A549 (cell line): Measurements from ENCODE around the gene SKA2. TPM values are rescaled to one million over a fixed set of nuclear protein-coding genes. Genes with fewer than 3 reads are reported as not detected.
"Not testable (repeated sequence)": the region's sequence is repeated elsewhere in the genome, so short reads cannot be mapped to it uniquely, and the experiment has no call there.

Experiments
- ATAC-seq, 2 experiments: fragments of 200-7000 bp in 1 of 2; fragments of >200 bp in 1 of 2; cut with Nextera tagmentation in 1 of 2; cut with Tn5 transposase in 1 of 2; 3 replicates each; pipeline versions ENCODE4 v1.8.0 to v1.9.1; 2018 to 2020; ENCODE audit warnings: mild to moderate bottlenecking in 1 of 2, moderate library complexity in 1 of 2
- CTCF ChIA-PET: fragments of 300-600 bp; sonication (Branson Sonifier 250); formaldehyde crosslinking; extraction: SDS; loops from one replicate; lab custom pipeline; 2021; ENCODE audit warnings: antibody characterized with exemption, inconsistent platforms; lab: Yijun Ruan, JAX
- POLR2A ChIA-PET: fragments of 350-600 bp; formaldehyde crosslinking; extraction: SDS; loops from one replicate; lab custom pipeline; 2021; ENCODE audit warnings: antibody characterized with exemption, inconsistent platforms; lab: Yijun Ruan, JAX
- DNase-seq, 2 experiments: peaks; one replicate each; pipeline versions ENCODE4 v3.0.0 to v3.0.0-alpha.2; 2011 to 2016; ENCODE audit warnings: low read depth in 1 of 2, low spot score in 1 of 2
- FAIRE-seq: peaks from 2 replicates; lab custom pipeline; 2011; peaks lifted over from hg19 to GRCh38; lab: Jason Lieb, UNC
- H3K27ac ChIP-seq, 2 experiments: fragments of >200 bp; sonication (Bioruptor Twin); formaldehyde crosslinking; 3 replicates each; pipeline ENCODE4 v1.5.1; 2016 to 2017
- H3K4me1 ChIP-seq: fragments of >200 bp; sonication (Bioruptor Twin); formaldehyde crosslinking; 3 replicates; pipeline ENCODE4 v1.6.1; 2016
- H3K4me2 ChIP-seq: fragments of >200 bp; sonication (Bioruptor Twin); formaldehyde crosslinking; 3 replicates; pipeline ENCODE4 v1.6.1; 2016
- H3K4me3 ChIP-seq: fragments of >200 bp; sonication (Bioruptor Twin); formaldehyde crosslinking; 3 replicates; pipeline ENCODE4 v1.5.1; 2016
- H3K9me3 ChIP-seq: fragments of >200 bp; sonication (Bioruptor Twin); formaldehyde crosslinking; 3 replicates; pipeline ENCODE4 v1.6.1; 2016
- BHLHE40 ChIP-seq: IDR thresholded peaks from 2 replicates; pipeline ENCODE4 v1.6.1; 2012; ENCODE audit warnings: low read depth, low read length, inconsistent platforms
- CEBPB ChIP-seq, 2 experiments: fragments of >200 bp in 1 of 2; sonication (Bioruptor Twin) in 1 of 2; formaldehyde crosslinking in 1 of 2; IDR thresholded peaks; 2 replicates each; pipeline ENCODE4 v1.6.1; 2012 to 2016
- CHD2 ChIP-seq: fragments of 150-350 bp; IDR thresholded peaks from 2 replicates; pipeline ENCODE4 v1.6.1; 2014; ENCODE audit warnings: low read length; ENCODE audit not compliant: partially characterized antibody
- EHMT2 ChIP-seq: fragments of 200-600 bp; sonication (generic); IDR thresholded peaks from 2 replicates; pipeline ENCODE4 v1.6.1; 2016; ENCODE audit warnings: antibody characterized with exemption, low read depth, mild to moderate bottlenecking, moderate library complexity
- EP300 ChIP-seq, 2 experiments: fragments of >200 bp; sonication (Bioruptor Twin); formaldehyde crosslinking; IDR thresholded peaks; 2 replicates in 1 of 2; 3 replicates in 1 of 2; pipeline ENCODE4 v1.6.1; 2016 to 2017
- ESRRA ChIP-seq: fragments of 150-350 bp; IDR thresholded peaks from 2 replicates; pipeline ENCODE4 v1.6.1; 2014; ENCODE audit warnings: mild to moderate bottlenecking, low read length, borderline replicate concordance
- FOSB ChIP-seq: fragments of 250-450 bp; sonication (Bioruptor Pico); IDR thresholded peaks from 2 replicates; pipeline ENCODE4 v1.5.0; 2020; ENCODE audit warnings: mild to moderate bottlenecking, moderate library complexity
- FOXS1 ChIP-seq: fragments of 250-450 bp; sonication (Bioruptor Pico); IDR thresholded peaks from 2 replicates; pipeline ENCODE4 v1.5.0; 2020; ENCODE audit warnings: mild to moderate bottlenecking, moderate library complexity
- GATA3 ChIP-seq: IDR thresholded peaks from 2 replicates; pipeline ENCODE4 v1.6.1; 2012; ENCODE audit warnings: borderline replicate concordance
- HDAC2 ChIP-seq: fragments of 200-600 bp; sonication (generic); IDR thresholded peaks from 2 replicates; pipeline ENCODE4 v1.6.1; 2016
- HOXB13 ChIP-seq: fragments of 250-450 bp; sonication (Bioruptor Pico); IDR thresholded peaks from 2 replicates; pipeline ENCODE4 v1.5.0; 2020; ENCODE audit warnings: low read depth, mild to moderate bottlenecking, moderate library complexity
- JUNB ChIP-seq: fragments of >200 bp; sonication (Bioruptor Twin); formaldehyde crosslinking; IDR thresholded peaks from 2 replicates; pipeline ENCODE4 v1.6.1; 2016
- KDM1A ChIP-seq: fragments of 200-600 bp; sonication (generic); IDR thresholded peaks from 2 replicates; pipeline ENCODE4 v1.6.1; 2016; ENCODE audit warnings: low read depth, mild to moderate bottlenecking
- KDM5A ChIP-seq: fragments of 200-600 bp; sonication (generic); IDR thresholded peaks from 2 replicates; pipeline ENCODE4 v1.6.1; 2016; ENCODE audit warnings: antibody characterized with exemption, mild to moderate bottlenecking
- MAX ChIP-seq: IDR thresholded peaks from 2 replicates; pipeline ENCODE4 v1.6.1; 2012
- MAZ ChIP-seq: fragments of 150-350 bp; IDR thresholded peaks from 2 replicates; pipeline ENCODE4 v1.6.1; 2014; ENCODE audit warnings: antibody characterized with exemption, low read depth, low read length, borderline replicate concordance
- MYC ChIP-seq: IDR thresholded peaks from 2 replicates; pipeline ENCODE4 v1.6.1; 2012; ENCODE audit warnings: mild to moderate bottlenecking, inconsistent platforms, low read length, improper control_type of control experiment, borderline replicate concordance
- NPAS2 ChIP-seq: fragments of 250-450 bp; sonication (Bioruptor Pico); IDR thresholded peaks from 2 replicates; pipeline ENCODE4 v1.8.0; 2022; ENCODE audit warnings: mild to moderate bottlenecking, moderate library complexity, borderline replicate concordance
- POLR2A ChIP-seq: IDR thresholded peaks from 2 replicates; pipeline ENCODE4 v1.6.1; 2012; ENCODE audit warnings: mild to moderate bottlenecking, low read length
- RNF2 ChIP-seq: fragments of 200-600 bp; sonication (generic); IDR thresholded peaks from 2 replicates; pipeline ENCODE4 v1.6.1; 2016; ENCODE audit warnings: low read depth, mild to moderate bottlenecking, antibody characterized with exemption, moderate library complexity, borderline replicate concordance
- SMC3 ChIP-seq: fragments of >200 bp; sonication (Bioruptor Twin); formaldehyde crosslinking; IDR thresholded peaks from 3 replicates; pipeline ENCODE4 v1.6.1; 2018; ENCODE audit warnings: inconsistent platforms
- SREBF2 ChIP-seq: fragments of 450-650 bp; IDR thresholded peaks from 2 replicates; pipeline ENCODE4 v1.6.1; 2014; ENCODE audit warnings: mild to moderate bottlenecking, moderate library complexity
- TFCP2L1 ChIP-seq: fragments of 250-450 bp; sonication (Bioruptor Pico); IDR thresholded peaks from 2 replicates; pipeline ENCODE4 v1.5.0; 2021; ENCODE audit warnings: mild to moderate bottlenecking
- TP53 ChIP-seq: fragments of 250-450 bp; sonication (Bioruptor Pico); IDR thresholded peaks from 2 replicates; pipeline ENCODE4 v1.5.0; 2021; ENCODE audit warnings: mild to moderate bottlenecking, moderate library complexity
- ZC3H11A ChIP-seq: fragments of 450-650 bp; IDR thresholded peaks from 2 replicates; pipeline ENCODE4 v1.6.1; 2014; ENCODE audit warnings: antibody characterized with exemption, mild to moderate bottlenecking
- ZFP36 ChIP-seq: fragments of 450-650 bp; IDR thresholded peaks from 2 replicates; pipeline ENCODE4 v1.6.1; 2014; ENCODE audit warnings: borderline replicate concordance; ENCODE audit not compliant: partially characterized antibody
- ZNF302 ChIP-seq: fragments of 250-450 bp; sonication (Bioruptor Pico); IDR thresholded peaks from 2 replicates; pipeline ENCODE4 v1.9.0; 2021; ENCODE audit warnings: inconsistent platforms, mild to moderate bottlenecking, moderate library complexity
- ZSCAN20 ChIP-seq: fragments of 250-450 bp; sonication (Bioruptor Pico); IDR thresholded peaks from 2 replicates; pipeline ENCODE4 v1.8.0; 2022; ENCODE audit warnings: mild to moderate bottlenecking, moderate library complexity
- WGBS: methylation state at CpG from one replicate; pipeline ENCODE4 v1.1.6; 2017; ENCODE audit errors: missing lambda C conversion rate; 5-methylcytosine and 5-hydroxymethylcytosine counted together
- polyA plus RNA-seq, 4 experiments: library from polyadenylated mRNA; depleted of rRNA in 3 of 4; stranded (reverse); fragments of >200 nt; fragmentation: RNase III in 1 of 4; extraction: RNeasy Plus Mini Kit Qiagen cat#74134 plus additional on column Dnase treatment in 1 of 4; gene quantifications; 2 replicates in 3 of 4; 3 replicates in 1 of 4; pipeline ENCODE4 v1.2.3, GENCODE V29; 2011 to 2017

SKA2 gene
- polyA plus RNA-seq, 2 of the 4 experiments (the other 2 are of a cell fraction): 59.6 to 147 TPM

DNA sequence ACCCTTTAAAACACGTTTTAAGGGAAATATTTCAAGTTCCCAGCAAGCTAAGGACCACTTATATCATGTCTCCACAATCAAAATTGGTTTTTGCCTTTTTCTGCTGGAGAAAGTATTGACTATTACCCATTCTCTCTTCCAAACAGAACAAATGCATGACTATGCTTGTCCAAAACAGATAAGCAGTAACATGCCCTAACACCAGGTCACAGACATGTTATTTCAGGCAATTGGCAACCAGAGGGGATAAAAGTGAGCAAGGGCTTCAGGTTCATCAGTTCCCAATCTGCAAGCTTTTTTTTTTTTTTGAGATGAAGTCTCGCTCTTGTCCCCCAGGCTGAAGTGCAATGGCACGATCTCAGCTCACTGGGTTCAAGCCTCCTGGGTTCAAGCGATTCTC lies 15.0 kb downstream of the SKA2 start:
- H3K27ac ChIP-seq: no peak overlapping the region
- WGBS: 94% methylated on average over 4 of the region's 4 CpGs
- ATAC-seq (no peak), DNase-seq (no peak)
- CTCF ChIA-PET: interaction anchor here (1.3 to 1.8 kb wide), 2 partner anchors 9 to 10 kb away, joined by 3 to 5 read pairs; no protein-coding TSS in a partner anchor
- TF ChIP-seq MAZ: no peak
- TF ChIP-seq FOXS1 (CRISPR knock-in tag): no peak
- TF ChIP-seq, all 56 proteins: peak for 0
- FAIRE-seq: no peak
- no peaks in the 10 kb centered on the region for H3K4me1 ChIP-seq
- no peak overlapping the region for H3K4me2 ChIP-seq
- POLR2A ChIA-PET: no interaction called here
- no peak overlapping the region for H3K4me3 ChIP-seq
- no peaks in the 10 kb centered on the region for H3K9me3 ChIP-seq

- H3K27ac ChIP-seq, DNase-seq, H3K4me3 ChIP-seq, H3K4me1 ChIP-seq, H3K4me2 ChIP-seq, FAIRE-seq, CTCF ChIA-PET, H3K9me3 ChIP-seq, POLR2A ChIA-PET: not testable (repeated sequence)
- TF ChIP-seq CEBPB (IDR thresholded peaks at IDR 0.05): peak; percentile 19 to 65; a peak in 3 of 4 replicates
- peak in 1 of 2 experiments; percentile 37; a peak in 2 of 6 replicates for ATAC-seq
- WGBS: 88% methylated on average over 10 of the region's 10 CpGs
Observed at GRCh38 chr17:59138339-59138738, 16.6 kb downstream of the SKA2 start.

DNA sequence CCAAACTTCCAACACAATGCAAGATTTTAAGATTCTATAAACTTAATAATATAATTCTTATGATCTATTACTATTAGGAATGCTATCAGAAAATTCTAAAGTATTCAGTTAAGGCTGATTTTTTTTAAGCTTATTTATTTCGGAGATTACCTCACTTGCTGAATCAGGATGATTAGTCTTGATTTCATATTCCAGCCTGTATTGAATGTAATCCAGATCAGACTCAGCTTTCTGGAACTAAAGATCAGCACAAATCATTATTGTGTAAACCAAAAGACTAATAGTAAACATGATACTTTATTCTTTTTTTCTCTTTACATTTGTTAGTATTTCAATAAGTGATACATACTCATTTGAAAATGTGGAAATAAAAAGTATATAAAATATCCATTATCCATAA lies 23.9 kb downstream of the SKA2 start:
- no peak overlapping the region for H3K27ac ChIP-seq
- peak; percentile 7 for FAIRE-seq
- POLR2A ChIA-PET: interaction anchor here (0.6 kb wide), 1 partner anchor 11 kb away, joined by 5 read pairs; no protein-coding TSS in a partner anchor
- CTCF ChIA-PET: interaction anchor here (1.4 kb wide), 1 partner anchor 8 kb away, joined by 3 read pairs; no protein-coding TSS in a partner anchor
- H3K4me2 ChIP-seq: no peak overlapping the region
- DNase-seq: no peak
- WGBS: 77% methylated on average over 1 of the region's 1 CpG
- no peaks in the 10 kb centered on the region for H3K4me1 ChIP-seq
- no peaks in the 10 kb centered on the region for H3K9me3 ChIP-seq
- H3K4me3 ChIP-seq: no peak overlapping the region
- no peak for ATAC-seq
- TF ChIP-seq RNF2 (no peak), TP53 (no peak), KDM1A (no peak), CHD2 (no peak), ZFP36 (no peak), POLR2A (no peak), SREBF2 (no peak), MAX (no peak), ZC3H11A (no peak), EHMT2 (no peak), ZNF302 (no peak), FOXS1 (CRISPR knock-in tag) (no peak), SMC3 (no peak), EP300 (IDR thresholded peaks at IDR 0.05) (no peak), ESRRA (no peak), CEBPB (IDR thresholded peaks at IDR 0.05) (no peak), JUNB (no peak), HOXB13 (no peak), GATA3 (no peak)

DNA sequence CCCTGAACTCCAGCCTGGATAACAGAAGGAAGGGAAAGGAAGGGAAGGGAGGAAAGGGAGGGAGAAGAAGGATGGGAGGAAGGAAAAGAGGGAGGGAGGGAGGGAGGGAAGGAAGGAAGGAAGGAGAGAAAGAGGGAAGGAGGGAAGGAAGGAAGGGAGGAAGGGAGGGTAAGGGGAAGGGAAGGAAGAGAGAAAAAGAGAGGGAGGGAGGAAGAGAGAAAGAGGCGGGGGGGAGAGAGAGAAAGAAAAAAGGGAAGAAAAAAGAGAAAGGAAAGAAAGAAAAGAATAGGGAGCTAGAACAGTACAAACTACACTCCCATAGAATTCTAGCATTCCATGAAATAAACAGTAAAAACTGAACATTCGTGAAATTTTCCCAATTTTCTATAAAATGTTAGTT lies 25.2 kb downstream of the SKA2 start:
- FAIRE-seq: no peak
- CTCF ChIA-PET: interaction anchor here (1.0 to 1.9 kb wide), 3 partner anchors 9 to 19 kb away, joined by 3 to 6 read pairs (median 3); no protein-coding TSS in a partner anchor

More for the DNA sequence above, 25.2 kb downstream of the SKA2 start:
- 0% methylated on average over 1 of the region's 2 CpGs for WGBS
- Histone ChIP-seq H3K4me2 (no peak overlapping the region), H3K4me3 (no peak overlapping the region)
- POLR2A ChIA-PET: interaction anchor here (0.8 kb wide), 1 partner anchor 26 kb away, joined by 6 read pairs; the partner anchor contains the start of genes PRR11 and SKA2
- no peak for TF ChIP-seq KDM5A
- TF ChIP-seq NPAS2 (CRISPR knock-in tag): no peak
- TF ChIP-seq HDAC2: no peak
- TF ChIP-seq TFCP2L1 (CRISPR knock-in tag): no peak
- TF ChIP-seq CHD2: no peak
- no peak for TF ChIP-seq FOSB (CRISPR knock-in tag)
- no peak for TF ChIP-seq MYC
- no peak for TF ChIP-seq BHLHE40
- no peak for TF ChIP-seq ZSCAN20 (CRISPR knock-in tag)
- no peak for TF ChIP-seq EP300 (IDR thresholded peaks at IDR 0.05)
- TF ChIP-seq, all 56 proteins: peak for 0
- H3K9me3 ChIP-seq: no peaks in the 10 kb centered on the region
- no peak for DNase-seq
- no peaks in the 10 kb centered on the region for H3K4me1 ChIP-seq
- no peak for ATAC-seq
- H3K27ac ChIP-seq: no peak overlapping the region
